Measurements from ENCODE around the gene TMEM161A.

TMEM161A gene

GRCh38 chr19:19087676-19088075 lies 50.6 kb downstream of the TMEM161A start:
- no peak for TF ChIP-seq CTCF (IDR thresholded peaks at IDR 0.05; ENCODE audit: low read depth, low read length, missing control alignments)
- no peak for DNase-seq (ENCODE audit: low read depth)
- H3K4me3 ChIP-seq (ENCODE audit: low read depth, low read length): no peak overlapping the region

- H3K4me3 ChIP-seq (ENCODE audit: low read depth, low read length): no peak overlapping the region
- TF ChIP-seq CTCF (IDR thresholded peaks at IDR 0.05; ENCODE audit: low read depth, low read length, missing control alignments): no peak
- no peak for DNase-seq (ENCODE audit: low read depth)
Measured at GRCh38 chr19:19083413-19084178, 54.7 kb downstream of the TMEM161A start.

GRCh38 chr19:19081642-19082151 lies 56.6 kb downstream of the TMEM161A start:
- no peak for TF ChIP-seq CTCF (IDR thresholded peaks at IDR 0.05; ENCODE audit: low read depth, low read length, missing control alignments)
- DNase-seq (ENCODE audit: low read depth): no peak

GRCh38 chr19:19079571-19079970 lies 58.7 kb downstream of the TMEM161A start:
- no peak for TF ChIP-seq CTCF (IDR thresholded peaks at IDR 0.05; ENCODE audit: low read depth, low read length, missing control alignments)
- H3K4me3 ChIP-seq (ENCODE audit: low read depth, low read length): no peak overlapping the region
- DNase-seq (ENCODE audit: low read depth): no peak

More at GRCh38 chr19:19081642-19082151, 56.6 kb downstream of the TMEM161A start:
- no peak overlapping the region for H3K4me3 ChIP-seq (ENCODE audit: low read depth, low read length)

GRCh38 chr19:19078801-19079200 lies 59.5 kb downstream of the TMEM161A start:
- no peak for TF ChIP-seq CTCF (IDR thresholded peaks at IDR 0.05; ENCODE audit: low read depth, low read length, missing control alignments)
- no peak for DNase-seq (ENCODE audit: low read depth)
- no peak overlapping the region for H3K4me3 ChIP-seq (ENCODE audit: low read depth, low read length)

- DNase-seq (ENCODE audit: low read depth): no peak
- no peak for TF ChIP-seq CTCF (IDR thresholded peaks at IDR 0.05; ENCODE audit: low read depth, low read length, missing control alignments)
- no peak overlapping the region for H3K4me3 ChIP-seq (ENCODE audit: low read depth, low read length)
Measured at GRCh38 chr19:19077103-19077502, 61.2 kb downstream of the TMEM161A start.

- TF ChIP-seq CTCF (IDR thresholded peaks at IDR 0.05; ENCODE audit: low read depth, low read length, missing control alignments): no peak
- H3K4me3 ChIP-seq (ENCODE audit: low read depth, low read length): no peak overlapping the region
- DNase-seq (ENCODE audit: low read depth): no peak
Measured at GRCh38 chr19:19076476-19076875, 61.8 kb downstream of the TMEM161A start.

Measured in GM12864 (cell line).